Measurements from ENCODE around the gene YRDC. TPM values are rescaled to one million over a fixed set of nuclear protein-coding genes. Genes with fewer than 3 reads are reported as not detected.
A peak's percentile ranks its signal among the peaks of the same experiment; 100 is the strongest.

YRDC gene
- total RNA-seq, 2 donors from 2014 or later: 8.7 to 9.7 TPM

GRCh38 chr1:37813529-37814145 is 5.6 kb upstream of the YRDC start:
- H3K4me1 ChIP-seq (ENCODE audit: control insufficient read depth in 1 of 2, low read depth in 2 of 2): peaks cover 4 to 13% of the 10 kb centered on the region in 2 donors
- peaks cover 22% of the 10 kb centered on the region for H3K36me3 ChIP-seq
- no peak overlapping the region for H3K4me3 ChIP-seq
- DNase-seq (ENCODE audit: low spot score) (no peak), ATAC-seq (ENCODE audit: insufficient number of reproducible peaks, low FRiP score, low read depth) (no peak)
- no peaks in the 10 kb centered on the region for H3K9me3 ChIP-seq
- no peaks in the 10 kb centered on the region for H3K27me3 ChIP-seq (replicated peaks; ENCODE audit: insufficient read depth)
- TF ChIP-seq, protein P1, sequence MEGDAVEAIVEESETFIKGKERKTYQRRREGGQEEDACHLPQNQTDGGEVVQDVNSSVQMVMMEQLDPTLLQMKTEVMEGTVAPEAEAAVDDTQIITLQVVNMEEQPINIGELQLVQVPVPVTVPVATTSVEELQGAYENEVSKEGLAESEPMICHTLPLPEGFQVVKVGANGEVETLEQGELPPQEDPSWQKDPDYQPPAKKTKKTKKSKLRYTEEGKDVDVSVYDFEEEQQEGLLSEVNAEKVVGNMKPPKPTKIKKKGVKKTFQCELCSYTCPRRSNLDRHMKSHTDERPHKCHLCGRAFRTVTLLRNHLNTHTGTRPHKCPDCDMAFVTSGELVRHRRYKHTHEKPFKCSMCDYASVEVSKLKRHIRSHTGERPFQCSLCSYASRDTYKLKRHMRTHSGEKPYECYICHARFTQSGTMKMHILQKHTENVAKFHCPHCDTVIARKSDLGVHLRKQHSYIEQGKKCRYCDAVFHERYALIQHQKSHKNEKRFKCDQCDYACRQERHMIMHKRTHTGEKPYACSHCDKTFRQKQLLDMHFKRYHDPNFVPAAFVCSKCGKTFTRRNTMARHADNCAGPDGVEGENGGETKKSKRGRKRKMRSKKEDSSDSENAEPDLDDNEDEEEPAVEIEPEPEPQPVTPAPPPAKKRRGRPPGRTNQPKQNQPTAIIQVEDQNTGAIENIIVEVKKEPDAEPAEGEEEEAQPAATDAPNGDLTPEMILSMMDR (IDR thresholded peaks at IDR 0.05): no peak
- H3K27ac ChIP-seq: no peak overlapping the region

DNA sequence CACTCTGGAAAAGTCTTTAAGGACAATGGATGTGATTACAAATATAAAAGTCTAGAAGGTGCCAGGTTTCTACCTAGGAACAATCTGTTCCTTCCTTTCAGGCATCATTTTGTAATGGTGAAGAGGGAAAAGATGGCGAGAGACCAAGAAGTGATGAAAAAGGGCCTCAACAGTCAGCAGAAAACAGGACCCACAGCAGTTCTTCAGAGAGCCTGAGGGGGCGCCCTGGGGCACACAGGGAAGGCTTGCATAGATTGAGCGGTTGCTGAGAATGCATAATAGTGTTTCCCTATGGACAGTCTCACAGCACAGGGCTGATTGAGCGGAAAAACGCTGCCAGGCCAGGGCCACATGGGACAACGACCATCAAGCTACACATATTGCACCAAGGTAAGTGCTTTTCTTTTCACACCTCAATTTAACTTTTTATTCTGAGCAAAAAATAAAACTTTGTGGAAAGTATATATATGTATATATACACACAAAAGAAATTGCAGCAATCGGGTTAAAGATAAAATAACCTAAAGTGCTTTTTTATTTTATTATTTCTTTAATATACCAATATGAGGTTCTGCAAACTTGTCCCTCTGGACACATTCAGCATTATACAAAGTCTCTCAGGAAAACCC is 3.1 kb upstream of the YRDC start:
- Histone ChIP-seq H3K4me1 (ENCODE audit: control insufficient read depth in 1 of 2, low read depth in 2 of 2) (peaks cover 12 to 26% of the 10 kb centered on the region in 2 donors), H3K4me3 (no peak overlapping the region), H3K9me3 (no peaks in the 10 kb centered on the region), H3K36me3 (peaks cover 20% of the 10 kb centered on the region), H3K27me3 (replicated peaks; ENCODE audit: insufficient read depth) (no peaks in the 10 kb centered on the region), H3K27ac (no peak overlapping the region)
- DNase-seq (ENCODE audit: low spot score) (no peak), ATAC-seq (ENCODE audit: insufficient number of reproducible peaks, low FRiP score, low read depth) (no peak)
- TF ChIP-seq, protein P1 (IDR thresholded peaks at IDR 0.05): peak; percentile 64

- peaks cover 22% of the 10 kb centered on the region for H3K36me3 ChIP-seq
- no peaks in the 10 kb centered on the region for H3K27me3 ChIP-seq (replicated peaks; ENCODE audit: insufficient read depth)
- peaks cover 12 to 30% of the 10 kb centered on the region in 2 donors for H3K4me1 ChIP-seq (ENCODE audit: control insufficient read depth in 1 of 2, low read depth in 2 of 2)
These were observed 1.9 kb upstream of the YRDC start for GRCh38 chr1:37809942-37810341.

GRCh38 chr1:37808369-37809319 is 636 bp upstream of the YRDC start:
- DNase-seq (ENCODE audit: low spot score) (peak; percentile 21), ATAC-seq (ENCODE audit: insufficient number of reproducible peaks, low FRiP score, low read depth) (peak; percentile 56)
- Histone ChIP-seq H3K27ac (peak overlapping the region; percentile 84 to 91), H3K4me1 (ENCODE audit: control insufficient read depth in 1 of 2, low read depth in 2 of 2) (peaks cover 12 to 30% of the 10 kb centered on the region in 2 donors), H3K36me3 (peaks cover 29% of the 10 kb centered on the region), H3K27me3 (replicated peaks; ENCODE audit: insufficient read depth) (no peaks in the 10 kb centered on the region), H3K4me3 (peak overlapping the region; percentile 91), H3K9me3 (no peaks in the 10 kb centered on the region)
- TF ChIP-seq, protein P1 (IDR thresholded peaks at IDR 0.05): no peak

More at GRCh38 chr1:37809942-37810341, 1.9 kb upstream of the YRDC start:
- Histone ChIP-seq H3K9me3 (no peaks in the 10 kb centered on the region), H3K27ac (peak overlapping the region in 1 of 2 donors; percentile 84), H3K4me3 (no peak overlapping the region)
- DNase-seq (ENCODE audit: low spot score): no peak
- TF ChIP-seq, protein P1 (IDR thresholded peaks at IDR 0.05): no peak
- no peak for ATAC-seq (ENCODE audit: insufficient number of reproducible peaks, low FRiP score, low read depth)

GRCh38 chr1:37807220-37807554 is 821 bp downstream of the YRDC start:
- H3K36me3 ChIP-seq: peaks cover 36% of the 10 kb centered on the region
- no peak for DNase-seq (ENCODE audit: low spot score)
- H3K4me3 ChIP-seq: peak overlapping the region; percentile 91
- TF ChIP-seq, protein P1 (IDR thresholded peaks at IDR 0.05): no peak
- no peaks in the 10 kb centered on the region for H3K9me3 ChIP-seq
- H3K27ac ChIP-seq: peak overlapping the region; percentile 84 to 91
- no peaks in the 10 kb centered on the region for H3K27me3 ChIP-seq (replicated peaks; ENCODE audit: insufficient read depth)
- ATAC-seq (ENCODE audit: insufficient number of reproducible peaks, low FRiP score, low read depth): no peak
- peaks cover 12 to 30% of the 10 kb centered on the region in 2 donors for H3K4me1 ChIP-seq (ENCODE audit: control insufficient read depth in 1 of 2, low read depth in 2 of 2)

Measured in thoracic aorta (tissue), 2 donors.